Muscle of back (tissue), 11 donors: ENCODE data around the gene SRA1. TPM values are rescaled to one million over a fixed set of nuclear protein-coding genes. Genes with fewer than 3 reads are reported as not detected.
A peak's percentile ranks its signal among the peaks of the same experiment; 100 is the strongest.

Source experiments
- DNase-seq, 3 donors: peaks; one replicate each; pipeline versions ENCODE4 v3.0.0 to v3.0.0-alpha.2; 2013
- polyA plus RNA-seq, 10 donors: library from polyadenylated mRNA; unstranded; fragments of 120-200 nt; gene quantifications; one replicate each; pipeline ENCODE4 v1.2.1, GENCODE V29; 2013; ENCODE audit not compliant: insufficient read length in 10 of 10

Gene SRA1
- polyA plus RNA-seq, 10 donors, result 18.0 to 27.5 (median 21.6) TPM

DNA sequence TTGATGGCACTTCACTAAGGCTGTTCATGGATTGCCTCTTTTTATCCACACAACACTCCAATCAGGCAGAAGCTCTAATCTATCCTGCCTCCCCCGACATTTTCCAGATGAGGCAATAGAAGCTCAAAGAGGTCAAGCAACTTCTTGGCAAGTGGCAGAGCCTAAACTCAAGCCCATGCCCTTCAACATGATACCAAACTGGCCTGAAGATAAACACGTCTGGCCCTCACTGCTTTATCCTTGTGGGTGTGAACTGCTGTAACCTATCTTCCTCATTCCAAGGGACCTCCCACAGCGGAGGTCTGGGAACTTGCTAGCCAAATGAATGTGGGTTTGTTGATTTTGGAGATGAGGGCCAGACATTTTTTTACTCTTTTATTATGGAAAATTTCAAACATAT lies 16.9 kb upstream of the SRA1 start:
- DNase-seq, result no peak

DNA sequence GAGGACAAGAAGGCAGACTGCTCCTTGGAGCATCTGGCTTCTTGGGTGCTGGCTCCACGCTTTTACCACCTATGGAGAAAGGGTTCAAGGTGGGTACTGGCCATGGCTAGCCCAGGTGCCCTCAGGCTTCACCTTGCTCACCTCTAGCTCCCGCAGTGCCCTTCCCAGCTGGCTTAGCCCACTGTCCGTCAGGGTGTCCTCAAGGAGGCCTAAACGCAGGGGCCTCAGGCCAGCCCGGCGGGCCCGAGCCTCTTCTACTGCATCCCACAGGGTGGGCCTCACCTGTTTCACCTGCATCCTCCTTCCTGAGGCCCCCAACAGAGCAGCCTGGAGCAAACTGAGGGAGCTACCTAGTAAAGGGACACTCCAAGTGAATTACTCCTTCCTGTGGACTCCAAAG lies 16.4 kb upstream of the SRA1 start:
- no peak for DNase-seq

DNA sequence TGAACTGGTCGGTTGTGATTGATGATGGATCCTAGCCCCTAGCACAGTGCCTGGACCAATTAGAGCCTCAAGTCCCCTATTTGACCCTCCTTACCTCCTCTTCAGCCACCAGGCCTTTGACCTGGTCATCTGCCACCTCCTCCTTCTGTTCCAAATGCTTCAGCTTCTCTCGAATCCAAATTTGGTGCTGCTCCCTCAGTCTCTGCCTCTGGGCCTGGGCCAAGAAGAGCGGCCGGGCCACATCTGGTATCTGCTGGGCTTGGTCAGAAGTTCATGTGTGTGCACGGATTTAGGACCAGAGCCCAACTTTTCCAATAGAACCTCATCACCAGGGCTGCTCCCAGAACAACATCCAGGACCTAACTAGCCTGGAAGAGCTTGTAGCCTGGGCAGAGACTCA lies 13.8 kb upstream of the SRA1 start:
- DNase-seq, result no peak

DNA sequence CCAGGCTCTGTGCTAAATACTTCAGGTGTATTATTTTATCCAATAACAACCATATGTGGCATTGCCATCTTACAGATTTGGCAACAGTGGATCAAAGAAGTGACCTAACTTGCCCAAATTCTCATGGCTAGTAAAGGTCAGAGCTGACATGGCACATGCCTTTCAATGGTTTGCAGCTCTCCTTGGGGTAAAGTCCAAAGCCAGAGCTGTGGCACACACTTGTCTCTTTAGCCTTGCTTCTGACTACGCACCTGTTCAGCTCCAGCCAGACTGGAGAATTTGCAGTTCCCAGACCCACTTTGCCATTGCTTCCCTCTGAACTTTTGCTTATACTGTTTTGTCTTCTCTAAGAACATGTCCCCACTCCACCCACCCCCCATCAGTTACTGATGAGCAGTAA lies 13.2 kb upstream of the SRA1 start:
- no peak for DNase-seq

DNA sequence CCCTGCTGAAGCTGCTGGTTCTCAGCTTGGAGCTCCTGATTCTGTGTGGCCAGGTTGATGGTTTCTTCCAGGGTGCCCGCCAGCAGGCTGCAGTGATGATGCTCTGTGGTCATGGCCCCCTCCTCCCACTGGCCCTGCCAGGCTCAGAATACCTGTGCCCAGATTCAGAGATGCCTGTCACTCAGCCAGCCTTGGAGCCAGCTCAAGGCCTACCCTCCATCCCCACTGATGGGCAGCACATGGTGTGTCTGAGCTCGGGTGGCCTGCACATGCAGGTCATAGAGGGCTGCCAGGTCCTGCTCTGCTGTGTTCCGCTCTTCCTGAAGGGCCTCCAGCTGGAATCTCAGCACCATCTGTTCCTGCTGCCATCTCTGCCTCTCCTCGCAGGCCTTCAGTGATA lies 12.8 kb upstream of the SRA1 start:
- no peak for DNase-seq

DNA sequence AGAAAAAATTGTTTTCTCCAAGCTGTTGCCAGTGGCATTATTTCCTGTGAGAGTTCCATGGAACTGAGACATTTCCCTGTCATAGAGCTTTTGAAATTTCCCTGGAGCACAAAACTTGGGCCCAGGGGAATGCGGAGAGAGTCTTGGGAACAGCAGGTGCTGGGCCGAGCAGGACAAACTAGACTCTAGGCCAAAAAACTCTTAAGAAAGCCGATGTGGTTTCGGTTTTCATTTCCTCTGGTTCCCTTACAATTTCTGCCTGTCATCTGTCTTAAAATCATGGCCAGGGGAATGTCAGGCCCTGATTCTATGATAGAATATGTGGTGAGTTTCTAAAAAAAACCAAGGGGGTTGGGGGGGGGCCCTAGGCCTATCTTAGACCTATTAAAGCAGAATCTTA lies 11.9 kb upstream of the SRA1 start:
- DNase-seq, result no peak

DNA sequence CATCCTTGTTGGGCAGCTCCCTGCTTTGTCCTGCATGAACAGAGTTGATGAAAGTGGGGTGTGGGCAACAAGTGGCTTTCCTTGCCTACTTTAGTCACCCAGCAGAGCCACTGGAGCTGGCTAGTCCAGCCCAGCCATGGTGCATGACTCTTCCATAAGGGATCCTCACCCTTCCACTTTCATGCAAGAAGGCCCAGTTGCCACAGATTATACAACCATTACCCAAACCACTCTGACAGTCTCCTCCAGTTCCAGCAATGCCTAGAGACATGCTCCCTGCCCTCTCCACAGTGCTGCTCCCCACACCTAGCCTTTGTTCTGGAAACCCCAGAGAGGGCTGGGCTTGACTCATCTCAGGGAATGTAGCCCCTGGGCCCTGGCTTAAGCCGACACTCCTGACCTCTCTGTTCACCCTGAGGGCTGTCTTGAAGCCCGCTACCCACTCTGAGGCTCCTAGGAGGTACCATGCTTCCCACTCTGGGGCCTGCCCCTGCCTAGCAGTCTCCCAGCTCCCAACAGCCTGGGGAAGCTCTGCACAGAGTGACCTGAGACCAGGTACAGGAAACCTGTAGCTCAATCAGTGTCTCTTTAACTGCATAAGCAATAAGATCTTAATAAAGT lies 11.3 kb upstream of the SRA1 start:
- no peak for DNase-seq

DNA sequence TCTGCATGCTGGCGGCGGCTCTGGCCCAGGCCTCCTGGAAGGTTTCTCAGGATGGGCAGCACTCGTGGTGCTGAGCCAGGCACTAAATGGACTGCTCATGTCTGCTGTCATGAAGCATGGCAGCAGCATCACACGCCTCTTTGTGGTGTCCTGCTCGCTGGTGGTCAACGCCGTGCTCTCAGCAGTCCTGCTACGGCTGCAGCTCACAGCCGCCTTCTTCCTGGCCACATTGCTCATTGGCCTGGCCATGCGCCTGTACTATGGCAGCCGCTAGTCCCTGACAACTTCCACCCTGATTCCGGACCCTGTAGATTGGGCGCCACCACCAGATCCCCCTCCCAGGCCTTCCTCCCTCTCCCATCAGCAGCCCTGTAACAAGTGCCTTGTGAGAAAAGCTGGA lies 10.6 kb upstream of the SRA1 start:
- no peak for DNase-seq

DNA sequence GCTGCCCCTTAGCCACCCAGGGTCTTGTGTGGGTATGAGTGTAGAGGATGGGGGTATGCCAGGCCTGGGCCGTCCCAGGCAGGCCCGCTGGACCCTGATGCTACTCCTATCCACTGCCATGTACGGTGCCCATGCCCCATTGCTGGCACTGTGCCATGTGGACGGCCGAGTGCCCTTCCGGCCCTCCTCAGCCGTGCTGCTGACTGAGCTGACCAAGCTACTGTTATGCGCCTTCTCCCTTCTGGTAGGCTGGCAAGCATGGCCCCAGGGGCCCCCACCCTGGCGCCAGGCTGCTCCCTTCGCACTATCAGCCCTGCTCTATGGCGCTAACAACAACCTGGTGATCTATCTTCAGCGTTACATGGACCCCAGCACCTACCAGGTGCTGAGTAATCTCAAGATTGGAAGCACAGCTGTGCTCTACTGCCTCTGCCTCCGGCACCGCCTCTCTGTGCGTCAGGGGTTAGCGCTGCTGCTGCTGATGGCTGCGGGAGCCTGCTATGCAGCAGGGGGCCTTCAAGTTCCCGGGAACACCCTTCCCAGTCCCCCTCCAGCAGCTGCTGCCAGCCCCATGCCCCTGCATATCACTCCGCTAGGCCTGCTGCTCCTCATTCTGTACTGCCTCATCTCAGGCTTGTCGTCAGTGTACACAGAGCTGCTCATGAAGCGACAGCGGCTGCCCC lies 10.0 kb upstream of the SRA1 start:
- no peak for DNase-seq

DNA sequence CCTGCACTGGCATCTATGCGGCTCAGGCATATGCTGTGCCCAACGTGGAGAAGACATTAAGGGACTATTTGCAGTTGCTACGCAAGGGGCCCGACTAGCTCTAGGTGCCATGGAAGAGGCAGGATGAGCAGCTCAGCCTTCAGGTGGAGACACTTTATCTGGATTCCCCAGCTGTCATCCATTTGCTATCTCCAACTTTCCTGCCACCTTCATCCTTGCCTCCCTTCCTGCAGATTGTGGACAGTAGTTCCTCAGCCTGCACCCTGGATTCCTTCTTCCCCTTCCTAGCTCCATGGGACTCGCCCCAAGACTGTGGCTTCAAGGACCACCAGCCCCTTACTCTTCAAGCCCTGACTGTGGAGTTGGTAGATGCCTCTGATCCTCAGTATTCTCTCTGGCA lies 9.4 kb upstream of the SRA1 start:
- DNase-seq, result no peak

DNA sequence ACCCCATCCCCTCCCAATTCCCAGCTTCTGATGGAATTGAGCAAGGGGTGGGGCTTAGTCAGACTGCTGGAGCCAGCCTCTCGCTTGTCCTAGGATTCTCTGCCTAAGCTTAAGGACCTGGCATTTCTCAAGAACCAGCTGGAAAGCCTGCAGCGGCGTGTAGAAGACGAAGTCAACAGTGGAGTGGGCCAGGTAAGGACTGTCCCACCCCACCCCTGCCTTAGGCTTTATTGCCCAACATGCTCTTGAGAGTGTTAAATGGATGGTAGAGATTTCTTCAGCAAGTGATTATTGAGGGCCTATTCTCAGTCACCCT lies 8.5 kb upstream of the SRA1 start:
- DNase-seq, result no peak

DNA sequence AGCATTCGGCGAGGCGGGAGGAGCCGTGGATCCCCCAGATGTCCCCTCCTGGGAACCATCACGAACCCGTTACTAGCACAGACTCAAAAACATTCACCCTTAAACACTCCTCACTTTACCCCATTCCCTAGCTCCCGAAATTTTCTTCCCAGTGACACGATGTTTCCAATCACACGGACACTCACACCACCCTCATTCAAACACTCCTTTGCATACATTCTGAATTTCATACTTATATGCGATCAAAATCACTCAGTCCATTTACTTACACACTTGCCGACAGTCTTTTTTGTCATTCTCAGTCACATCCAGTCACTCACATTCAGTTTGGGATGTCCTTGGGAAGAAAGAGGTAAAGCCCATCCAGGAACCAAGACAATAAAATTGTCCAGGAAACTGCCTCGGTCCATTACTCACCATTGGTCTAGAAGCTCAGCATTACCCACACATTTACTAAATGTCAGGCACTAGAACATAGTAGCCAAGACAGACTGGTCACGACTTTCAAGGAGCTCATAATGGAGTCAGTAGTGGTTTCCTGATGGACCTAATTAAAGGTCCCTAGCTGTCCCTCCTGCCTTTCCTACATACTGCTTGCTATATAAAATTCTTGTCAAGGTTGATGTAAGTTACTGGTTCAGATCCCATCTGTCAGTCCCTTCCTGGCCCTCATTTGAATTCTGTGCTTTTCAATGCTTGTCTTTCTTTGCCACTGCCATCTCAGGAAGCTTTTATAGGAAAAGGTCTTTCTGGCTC lies 7.9 kb upstream of the SRA1 start:
- DNase-seq, result no peak

DNA sequence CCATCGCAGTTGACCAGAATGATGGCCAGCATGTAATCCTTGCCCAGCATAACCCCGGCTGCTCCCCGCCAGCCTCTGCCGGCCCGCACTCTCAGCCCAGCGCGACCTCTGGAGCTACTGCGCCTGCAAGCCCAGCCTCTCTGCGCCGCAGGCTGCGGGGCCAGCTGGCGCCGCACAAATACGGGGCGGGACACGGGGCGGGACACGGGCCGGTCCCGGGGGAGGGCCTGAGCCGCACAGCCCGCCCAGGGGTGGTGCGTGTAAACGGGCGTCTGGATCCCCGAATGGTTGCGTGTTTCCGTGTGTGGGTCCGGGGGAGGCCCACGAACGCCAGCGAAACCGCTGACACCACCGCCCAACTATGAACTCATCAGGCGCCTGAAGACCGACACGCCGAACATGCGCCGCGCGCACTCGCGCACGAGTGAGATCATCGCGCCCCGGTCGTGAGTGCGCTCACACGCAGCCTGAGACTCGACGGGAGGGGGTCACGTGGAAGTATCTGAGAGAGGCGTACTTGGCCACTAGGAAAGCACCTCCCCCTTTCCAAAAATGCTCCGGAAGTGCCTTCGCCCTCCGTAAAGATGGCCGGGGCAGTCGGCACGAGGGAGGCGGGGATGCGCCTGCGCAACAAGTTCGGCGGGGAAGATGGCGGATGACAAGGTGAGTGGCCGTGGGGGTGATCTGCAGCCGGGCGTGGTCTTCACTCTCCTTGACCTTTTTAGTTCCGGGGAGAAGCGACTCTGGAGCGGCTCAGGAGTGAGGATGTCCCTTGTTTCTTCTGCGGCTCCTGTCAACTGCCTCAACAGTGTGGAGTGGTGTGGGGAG lies 7.1 kb upstream of the SRA1 start, which contains the start of the genes APBB3 and SLC35A4:
APBB3 (minus strand) TSS at position 403 of the 828 bp plus-strand sequence; CDS start at position 50, 353 bp downstream.
SLC35A4 (plus strand) TSS at position 633 of the 828 bp plus-strand sequence. CDS start 2,342 bp downstream, outside the sequence.
- DNase-seq, result peak; percentile 99 to 100 (median 99)

DNA sequence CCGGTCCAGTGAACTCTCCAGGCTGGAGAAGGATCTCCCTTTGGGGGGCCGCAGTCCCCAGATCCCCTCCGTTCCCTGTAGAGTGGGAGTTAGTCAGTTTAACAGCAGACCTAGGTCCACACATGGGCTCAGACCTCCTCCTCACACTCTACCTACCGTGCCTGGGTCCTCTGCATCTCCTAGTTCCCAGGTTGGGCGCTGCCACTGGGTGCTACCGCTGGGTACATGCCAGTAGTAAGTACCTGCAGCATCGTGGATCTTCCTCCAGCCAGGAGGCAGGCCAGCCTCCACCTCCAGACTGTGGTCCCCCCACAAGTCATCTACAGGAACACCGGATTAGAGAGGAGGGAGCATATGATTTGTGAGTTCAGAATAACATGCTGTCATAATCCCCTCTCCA lies 6.3 kb upstream of the SRA1 start:
- no peak for DNase-seq

DNA sequence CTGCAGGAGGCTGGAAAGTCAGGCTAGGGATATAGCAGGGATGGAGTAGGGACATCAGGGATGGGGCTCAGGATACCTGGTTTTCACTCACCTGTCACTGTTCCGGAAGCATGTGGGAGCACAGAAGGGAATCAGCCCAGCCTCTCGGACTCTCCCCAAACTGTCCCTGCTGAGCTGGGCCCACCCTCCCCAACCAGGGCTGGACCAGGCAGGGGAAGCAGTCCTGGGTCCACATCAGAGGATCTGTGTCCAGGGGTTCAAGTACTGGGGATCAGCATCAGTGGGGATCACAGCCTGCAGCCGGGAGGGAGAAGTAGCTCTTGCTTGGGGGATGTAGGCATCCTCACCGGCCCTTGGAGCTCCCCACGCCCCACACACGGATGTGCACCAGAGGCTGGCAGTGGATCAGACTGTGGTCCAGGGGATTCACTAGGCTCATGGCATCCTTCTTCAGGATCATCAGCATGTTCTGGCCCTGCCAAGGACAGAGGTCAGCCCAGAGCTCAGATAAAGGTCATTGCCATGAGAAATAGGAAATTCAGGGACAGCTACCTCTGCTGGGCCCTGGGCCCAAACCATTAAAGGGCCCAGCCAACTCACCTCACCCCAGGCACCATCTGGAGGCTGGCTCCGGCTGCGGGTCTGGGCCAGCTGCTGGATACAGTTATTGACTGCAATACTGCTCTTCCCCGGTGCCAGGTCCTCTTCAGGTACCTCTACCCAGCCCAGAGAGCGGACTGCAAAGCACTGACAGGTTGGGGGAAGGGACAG lies 4.7 kb upstream of the SRA1 start:
- DNase-seq, result no peak

DNA sequence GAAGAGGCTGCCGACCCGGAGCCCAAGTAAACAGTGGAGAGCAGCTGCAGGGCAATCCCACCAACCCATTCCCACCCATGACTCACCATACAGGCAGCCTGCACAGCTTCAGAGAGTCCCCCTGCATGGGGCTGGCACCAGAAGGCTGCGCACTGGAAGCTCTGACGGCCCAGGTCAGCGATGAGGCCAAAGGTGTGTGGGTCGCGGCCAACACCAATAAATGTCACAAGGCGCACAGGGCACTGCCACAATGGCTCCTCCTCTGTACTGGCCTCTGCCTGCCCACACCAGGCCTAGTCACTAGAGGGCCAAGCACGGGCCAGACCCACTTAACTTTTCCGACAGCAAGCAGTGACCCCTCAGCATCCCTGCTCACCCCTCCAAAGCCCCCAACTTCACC lies 3.0 kb upstream of the SRA1 start:
- DNase-seq, result no peak

DNA sequence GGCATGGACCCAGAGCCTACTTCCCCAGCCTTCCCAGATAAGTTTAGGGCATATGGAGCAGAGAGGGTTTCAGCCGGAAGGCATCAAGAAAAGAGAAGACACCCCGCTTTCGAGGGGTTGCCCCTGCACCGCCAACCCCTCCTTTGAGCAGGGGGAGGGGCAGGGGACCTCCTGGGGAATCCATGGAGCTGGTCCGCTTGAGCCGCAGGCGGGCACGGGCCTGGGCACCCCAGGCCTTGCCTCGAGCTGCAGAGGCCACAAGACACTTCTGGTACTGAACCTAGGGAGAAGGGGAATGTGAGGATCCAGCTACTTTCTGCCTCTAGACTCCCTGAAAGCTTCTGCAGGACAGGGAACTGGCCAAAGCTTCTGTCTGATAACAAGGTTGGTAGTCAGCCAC lies 1.3 kb upstream of the SRA1 start:
- no peak for DNase-seq

DNA sequence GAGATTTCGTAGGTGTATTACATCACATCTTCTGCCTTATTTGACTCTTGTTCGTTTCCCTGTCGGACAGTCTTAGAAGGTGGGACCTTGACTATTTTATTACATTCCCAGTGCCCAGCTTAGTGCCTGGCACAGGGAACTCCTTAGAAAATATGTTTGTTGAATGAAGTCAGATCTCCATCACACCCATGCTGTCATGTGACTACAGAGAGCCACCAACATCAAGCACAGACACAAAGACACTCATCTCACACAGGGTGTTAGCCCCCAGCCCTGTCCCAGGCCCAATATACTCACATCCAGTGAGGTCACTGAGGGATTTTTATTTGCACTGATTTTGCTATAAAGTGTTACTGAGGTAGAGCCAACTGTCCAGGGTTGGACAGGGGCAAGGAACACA lies 692 bp upstream of the SRA1 start:
- DNase-seq, result no peak

DNA sequence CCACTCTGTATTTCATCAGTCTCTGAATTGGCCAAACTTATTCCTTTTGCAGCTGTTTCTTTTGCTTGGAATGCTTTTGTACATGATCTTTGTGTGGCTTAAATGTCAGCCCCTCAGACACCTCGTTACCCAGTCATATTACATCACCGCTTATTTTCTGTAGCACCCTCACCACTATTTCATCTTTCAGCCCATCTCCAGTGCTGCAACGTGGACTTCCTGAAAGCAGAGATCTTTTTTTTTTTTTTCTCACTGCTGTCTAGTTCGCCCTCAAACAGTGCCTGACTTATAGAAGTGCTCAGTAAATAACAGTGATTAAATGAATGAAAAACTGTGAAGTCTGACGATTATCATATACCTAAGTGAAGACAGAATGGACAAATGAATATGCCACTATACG lies 835 bp downstream of the SRA1 start:
- DNase-seq, result peak in 1 of 3 donors; percentile 31

DNA sequence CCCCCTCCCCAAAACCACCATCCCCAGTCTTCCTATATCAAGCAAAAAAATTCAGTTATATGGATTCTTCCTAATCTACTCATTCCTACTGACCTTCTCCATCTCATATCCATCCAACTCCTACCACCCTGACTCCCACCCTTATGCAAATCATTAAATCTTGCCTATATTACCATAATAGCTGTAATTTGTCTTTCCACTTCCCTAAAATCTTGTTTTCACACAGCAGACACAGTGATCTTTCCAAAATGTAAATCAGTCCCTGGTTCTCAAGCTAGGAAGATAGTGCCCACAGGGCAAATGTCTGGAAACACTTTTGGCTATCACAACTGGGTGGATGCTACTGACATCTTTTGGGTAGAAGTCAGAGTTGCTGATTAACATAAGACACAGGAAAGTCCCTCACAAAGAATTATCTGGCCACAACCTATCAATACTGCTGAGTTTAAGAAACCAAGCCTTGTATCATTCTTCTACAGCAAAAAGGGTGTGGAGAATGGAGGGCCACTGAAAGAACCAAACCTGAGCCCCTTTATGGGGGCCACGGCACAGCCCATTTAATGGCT lies 1.4 kb downstream of the SRA1 start:
- no peak for DNase-seq

DNA sequence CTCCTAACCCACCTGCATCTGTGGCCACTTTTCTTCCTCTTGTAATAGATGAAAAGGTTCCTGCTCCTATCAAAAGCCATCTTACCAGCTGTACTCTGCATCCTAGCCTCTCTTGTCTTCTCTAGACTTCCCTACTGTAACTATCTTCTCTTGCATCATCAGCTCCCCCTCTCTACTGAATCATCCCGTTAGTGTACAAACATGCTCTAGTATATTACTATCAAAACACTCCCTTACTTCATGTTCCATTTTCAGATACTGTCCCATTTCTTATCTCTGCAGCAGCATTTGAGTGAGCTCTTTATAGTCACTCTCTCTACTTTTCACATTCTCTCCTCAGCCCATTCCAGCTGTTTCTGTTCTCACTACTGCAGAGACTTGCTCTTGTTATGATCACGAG lies 2.8 kb downstream of the SRA1 start:
- no peak for DNase-seq
